NCI-H524 (cell line): ENCODE measurements around the gene P3H3.

ENCODE experiments used
- DNase-seq, 2 experiments: peaks; one replicate each; lab custom pipeline; 2025; lab: John Stamatoyannopoulos, UW

P3H3 gene

GRCh38 chr12:6807170-6807569, 21.0 kb upstream of the P3H3 start:
- no peak for DNase-seq

GRCh38 chr12:6809056-6809455, 19.2 kb upstream of the P3H3 start:
- DNase-seq = no peak

- no peak for DNase-seq
Measured at GRCh38 chr12:6810758-6811157, 17.4 kb upstream of the P3H3 start.

GRCh38 chr12:6813363-6813762, 14.8 kb upstream of the P3H3 start:
- no peak for DNase-seq

GRCh38 chr12:6816598-6816997, 11.6 kb upstream of the P3H3 start:
- no peak for DNase-seq

GRCh38 chr12:6817098-6817497, 11.1 kb upstream of the P3H3 start:
- DNase-seq = no peak

GRCh38 chr12:6817662-6818157, 10.5 kb upstream of the P3H3 start:
- no peak for DNase-seq

GRCh38 chr12:6818222-6818621, 10.0 kb upstream of the P3H3 start:
- no peak for DNase-seq

GRCh38 chr12:6818645-6819044, 9.6 kb upstream of the P3H3 start:
- no peak for DNase-seq

- no peak for DNase-seq
Measured at GRCh38 chr12:6819106-6820030, 8.8 kb upstream of the P3H3 start.

GRCh38 chr12:6820166-6820565, 8.0 kb upstream of the P3H3 start:
- no peak for DNase-seq

- DNase-seq = peak; percentile 15 to 58
Measured at GRCh38 chr12:6821591-6822425, 6.4 kb upstream of the P3H3 start, which contains the start of gene GPR162. TSS of gene GPR162 (plus strand) at chr12:6821821. CDS start at chr12:6823899, 2,078 bp downstream.

- no peak for DNase-seq
Measured at GRCh38 chr12:6822426-6823135, 5.6 kb upstream of the P3H3 start.

GRCh38 chr12:6823182-6824084, 4.8 kb upstream of the P3H3 start:
- no peak for DNase-seq

- DNase-seq = no peak
Measured at GRCh38 chr12:6824085-6824775, 4.0 kb upstream of the P3H3 start.

GRCh38 chr12:6824901-6825381, 3.3 kb upstream of the P3H3 start:
- no peak for DNase-seq

GRCh38 chr12:6825398-6826124, 2.6 kb upstream of the P3H3 start:
- peak; percentile 81 to 87 for DNase-seq

GRCh38 chr12:6826125-6826733, 2.0 kb upstream of the P3H3 start:
- DNase-seq = no peak
